CD14-positive monocyte (primary cell): Measurements from ENCODE around the gene SYNE4. TPM values are rescaled to one million over a fixed set of nuclear protein-coding genes. Genes with fewer than 3 reads are reported as not detected.

ENCODE experiments used
- DNase-seq, 3 donors: peaks; one replicate each; pipeline ENCODE4 v3.0.0-alpha.2; 2011 to 2022
- H2AFZ ChIP-seq: 2 replicates; pipeline ENCODE4 v1.6.0; 2012; ENCODE audit warnings: mild to moderate bottlenecking, low read depth, low read length, inconsistent platforms; ENCODE audit not compliant: insufficient read depth, poor library complexity, severe bottlenecking
- H3K27ac ChIP-seq, 2 donors: 1 replicate in 1 of 2; 2 replicates in 1 of 2; pipeline ENCODE4 v1.5.1; 2012 to 2013; ENCODE audit warnings: low read length in 2 of 2, control low read depth in 1 of 2, inconsistent platforms in 1 of 2, low read depth in 1 of 2, mild to moderate bottlenecking in 1 of 2
- H3K27me3 ChIP-seq, 2 donors: one replicate each; pipeline versions ENCODE4 v1.6.0 to v1.6.1; 2011 to 2013; ENCODE audit warnings: low read length in 2 of 2; ENCODE audit not compliant: control insufficient read depth in 2 of 2, insufficient read depth in 2 of 2
- H3K36me3 ChIP-seq, 2 donors: replicated peaks in 1 of 2; 1 replicate in 1 of 2; 2 replicates in 1 of 2; pipeline versions ENCODE4 v1.5.1 to v1.6.1; 2012 to 2013; ENCODE audit warnings: low read length in 2 of 2, control low read depth in 1 of 2, inconsistent platforms in 1 of 2, mild to moderate bottlenecking in 1 of 2; ENCODE audit not compliant: insufficient read depth in 2 of 2, control insufficient read depth in 1 of 2
- H3K4me1 ChIP-seq, 2 donors: 1 replicate in 1 of 2; 2 replicates in 1 of 2; pipeline versions ENCODE4 v1.5.1 to v1.6.1; 2012 to 2013; ENCODE audit warnings: low read length in 2 of 2, control low read depth in 1 of 2, inconsistent platforms in 1 of 2, mild to moderate bottlenecking in 1 of 2, moderate library complexity in 1 of 2; ENCODE audit not compliant: insufficient read depth in 2 of 2, control insufficient read depth in 1 of 2
- H3K4me2 ChIP-seq: replicated peaks from 2 replicates; pipeline ENCODE3; 2012; ENCODE audit warnings: low read length, moderate library complexity, mild to moderate bottlenecking; ENCODE audit not compliant: poor library complexity, severe bottlenecking; ENCODE audit errors: extremely low read depth
- H3K4me3 ChIP-seq, 3 experiments: fragments of 200-600 bp in 1 of 3; sonication (generic) in 1 of 3; replicated peaks in 1 of 3; 1 replicate in 2 of 3; 2 replicates in 1 of 3; pipeline ENCODE4 v1.5.1; 2011 to 2013; ENCODE audit warnings: low read length in 3 of 3, mild to moderate bottlenecking in 3 of 3, control low read depth in 2 of 3, low read depth in 2 of 3, inconsistent platforms in 1 of 3, moderate library complexity in 1 of 3
- H3K79me2 ChIP-seq: 2 replicates; pipeline ENCODE4 v1.6.0; 2012; ENCODE audit warnings: mild to moderate bottlenecking, control low read depth, inconsistent platforms, low read length, moderate library complexity; ENCODE audit not compliant: insufficient read depth
- H3K9ac ChIP-seq: 2 replicates; pipeline ENCODE4 v1.6.0; 2017; ENCODE audit warnings: low read length, mild to moderate bottlenecking; ENCODE audit not compliant: insufficient read depth, poor library complexity, severe bottlenecking
- H3K9me3 ChIP-seq, 2 donors: replicated peaks in 1 of 2; 1 replicate in 1 of 2; 2 replicates in 1 of 2; pipeline versions ENCODE4 v1.5.1 to v1.6.1; 2012 to 2013; ENCODE audit warnings: low read length in 2 of 2, control low read depth in 1 of 2; ENCODE audit not compliant: control insufficient read depth in 1 of 2, insufficient read depth in 1 of 2
- H4K20me1 ChIP-seq: 2 replicates; pipeline ENCODE4 v1.6.0; 2012; ENCODE audit warnings: mild to moderate bottlenecking, low read length, control low read depth, moderate library complexity; ENCODE audit not compliant: insufficient read depth
- H3K27ac Mint-ChIP-seq, 7 donors: one replicate each; pipeline ENCODE4 v1.8.0; 2020; ENCODE audit warnings: mild to moderate bottlenecking in 7 of 7, mixed read lengths in 7 of 7, moderate library complexity in 6 of 7, inconsistent platforms in 2 of 7
- H3K27me3 Mint-ChIP-seq, 3 donors: one replicate each; pipeline ENCODE4 v1.8.0; 2021 to 2022; ENCODE audit warnings: low read depth in 3 of 3, mild to moderate bottlenecking in 3 of 3, mixed read lengths in 3 of 3, moderate library complexity in 3 of 3, inconsistent platforms in 1 of 3
- H3K36me3 Mint-ChIP-seq, 2 donors: one replicate each; pipeline ENCODE4 v1.8.0; 2020; ENCODE audit warnings: mixed read lengths in 2 of 2, inconsistent platforms in 1 of 2, mild to moderate bottlenecking in 1 of 2
- H3K4me1 Mint-ChIP-seq: one replicate; pipeline ENCODE4 v1.8.0; 2020; ENCODE audit warnings: mild to moderate bottlenecking, mixed read lengths
- H3K4me3 Mint-ChIP-seq, 2 donors: one replicate each; pipeline ENCODE4 v1.8.0; 2020; ENCODE audit warnings: mild to moderate bottlenecking in 2 of 2, mixed read lengths in 2 of 2, moderate library complexity in 1 of 2
- H3K9me3 Mint-ChIP-seq, 7 donors: one replicate each; pipeline ENCODE4 v1.8.0; 2020 to 2022; ENCODE audit warnings: mixed read lengths in 7 of 7, mild to moderate bottlenecking in 6 of 7, moderate library complexity in 6 of 7, inconsistent platforms in 2 of 7
- CTCF ChIP-seq: fragments of 200-600 bp; IDR thresholded peaks from one replicate; pipeline ENCODE4 v1.8.0; 2022; ENCODE audit warnings: antibody characterized with exemption, mild to moderate bottlenecking
- WGBS: methylation state at CpG from one replicate; pipeline ENCODE4 v1.1.5; 2013; ENCODE audit warnings: missing lambda C conversion rate; ENCODE audit not compliant: insufficient coverage; 5-methylcytosine and 5-hydroxymethylcytosine counted together
- intact Hi-C, 2 donors: fragments of 100-400 bp; cut with micrococcal nuclease; formaldehyde crosslinking; loops; one replicate each; pipeline versions ENCODE4 v1.15.0 to v1.15.1; 2023
- polyA plus RNA-seq, 3 donors: library from polyadenylated mRNA; depleted of rRNA in 1 of 3; unstranded in 2 of 3; stranded (reverse) in 1 of 3; fragments of 300-500 nt in 2 of 3; fragments of >200 nt in 1 of 3; fragmentation: Illumina TruSeq in 2 of 3; gene quantifications; 1 replicate in 2 of 3; 2 replicates in 1 of 3; pipeline ENCODE4 v1.2.3, GENCODE V29; 2012 to 2021

Gene SYNE4
- polyA plus RNA-seq, 3 donors = 0.76 TPM; not detected in 2

GRCh38 chr19:35963514-35963913 lies 45.1 kb downstream of the SYNE4 start:
- 10% methylated on average over 5 of the region's 9 CpGs for WGBS
- Mint-ChIP-seq H3K27me3 (peaks cover 25 to 47% (median 37%) of the 10 kb centered on the region in 3 donors), H3K4me1 (peaks cover 3% of the 10 kb centered on the region), H3K27ac (no peak overlapping the region), H3K9me3 (peaks cover 0 to 9% (median 4%) of the 10 kb centered on the region in 7 donors), H3K36me3 (no peaks in the 10 kb centered on the region), H3K4me3 (no peak overlapping the region)
- no peak overlapping the region for H3K4me3 ChIP-seq
- H3K4me2 ChIP-seq = no peak overlapping the region
- no peaks in the 10 kb centered on the region for H3K79me2 ChIP-seq
- no peak for DNase-seq
- peaks cover 0 to 9% of the 10 kb centered on the region in 2 donors for H3K4me1 ChIP-seq
- no peak overlapping the region for H3K9ac ChIP-seq
- H3K27me3 ChIP-seq = peaks cover 17 to 29% of the 10 kb centered on the region in 2 donors
- no peaks in the 10 kb centered on the region for H3K36me3 ChIP-seq
- H2AFZ ChIP-seq = no peak overlapping the region
- H3K27ac ChIP-seq = no peak overlapping the region
- H4K20me1 ChIP-seq = no peaks in the 10 kb centered on the region
- intact Hi-C loops = no loop called here
- H3K9me3 ChIP-seq = peaks cover 0 to 9% of the 10 kb centered on the region in 2 donors
- no peak for TF ChIP-seq CTCF

- Histone ChIP-seq H3K4me2 (no peak overlapping the region), H3K27ac (no peak overlapping the region), H2AFZ (no peak overlapping the region), H3K36me3 (no peaks in the 10 kb centered on the region), H3K9me3 (peaks cover 4 to 9% of the 10 kb centered on the region in 2 donors), H3K9ac (no peak overlapping the region), H3K4me3 (no peak overlapping the region), H3K79me2 (no peaks in the 10 kb centered on the region), H3K4me1 (peaks cover 0 to 9% of the 10 kb centered on the region in 2 donors), H4K20me1 (no peaks in the 10 kb centered on the region), H3K27me3 (peaks cover 18 to 38% of the 10 kb centered on the region in 2 donors)
- no peak for TF ChIP-seq CTCF
- H3K27ac Mint-ChIP-seq = peak overlapping the region in 1 of 7 donors; percentile 64
- 86% methylated on average over 5 of the region's 7 CpGs for WGBS
- H3K9me3 Mint-ChIP-seq = peaks cover 5 to 23% (median 14%) of the 10 kb centered on the region in 7 donors
- no peak for DNase-seq
- H3K4me1 Mint-ChIP-seq = peaks cover 7% of the 10 kb centered on the region
- peak overlapping the region in 1 of 2 donors; percentile 53 for H3K4me3 Mint-ChIP-seq
- H3K27me3 Mint-ChIP-seq = peaks cover 39 to 58% (median 53%) of the 10 kb centered on the region in 3 donors
- no peaks in the 10 kb centered on the region for H3K36me3 Mint-ChIP-seq
- intact Hi-C loops = no loop called here
Measured at GRCh38 chr19:35960432-35960972, 48.1 kb downstream of the SYNE4 start.
